HL-60/S4 treated with retinoic acid at 250 ng/mL for 4 days and 3 days (cell line): Measurements from ENCODE around the gene SPDYE2.
"Not testable (repeated sequence)": the region's sequence is repeated elsewhere in the genome, so short reads cannot be mapped to it uniquely, and the experiment has no call there.

Experiments used
- in situ Hi-C: fragments of 300-500 bp; cut with MboI; formaldehyde crosslinking; loops from 2 replicates; pipeline ENCODE4 v1.7.0; 2022; ENCODE audit warnings: low sequenced_read_pairs

SPDYE2 gene

GRCh38 chr7:102602317-102602716 is 51.3 kb downstream of the SPDYE2 start:
- in situ Hi-C loops, result not testable (repeated sequence)

- in situ Hi-C loops, result not testable (repeated sequence)
Measured at GRCh38 chr7:102604431-102605145, 53.6 kb downstream of the SPDYE2 start.

DNA sequence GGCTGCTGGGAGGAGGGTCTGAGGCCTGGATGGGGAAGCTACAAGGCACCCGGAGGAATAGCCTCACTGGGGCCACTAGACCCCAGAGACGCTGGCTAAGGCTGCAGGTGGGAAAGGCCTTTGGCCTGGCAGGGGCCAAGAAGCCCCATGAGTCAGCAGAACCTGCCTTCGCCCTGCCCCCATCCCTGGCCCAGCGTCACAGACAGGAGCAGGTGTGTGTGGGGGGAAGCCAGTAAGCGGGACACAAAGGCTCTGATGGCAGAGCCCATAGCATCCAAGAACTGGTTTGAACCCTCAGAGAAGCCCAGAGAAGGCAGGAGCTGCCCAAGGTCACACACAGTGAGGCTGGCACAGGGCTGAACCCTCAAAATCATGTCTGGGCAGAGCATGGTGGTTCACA is 55.8 kb downstream of the SPDYE2 start:
- in situ Hi-C loops, result not testable (repeated sequence)

GRCh38 chr7:102609734-102610133 is 58.7 kb downstream of the SPDYE2 start:
- in situ Hi-C loops, result not testable (repeated sequence)

DNA sequence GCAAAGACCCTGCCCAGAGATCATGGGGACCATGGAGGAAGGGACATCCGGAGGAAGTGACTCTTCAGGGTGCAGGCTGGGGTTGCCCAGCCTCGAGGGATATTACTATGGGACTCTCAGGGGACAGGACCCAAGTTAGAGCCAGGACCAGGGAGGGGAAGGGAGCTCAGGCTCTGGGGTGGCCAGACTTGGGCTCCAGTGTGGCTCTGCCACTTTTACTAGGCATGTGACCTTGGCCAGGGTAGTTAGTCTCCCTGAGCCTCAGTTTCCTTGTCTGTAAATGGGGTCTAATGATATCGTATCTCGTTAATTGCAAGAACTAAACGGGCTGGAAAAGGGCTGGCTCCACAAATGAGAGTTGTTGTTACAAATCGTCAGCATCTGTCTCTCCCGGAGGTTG is 59.4 kb downstream of the SPDYE2 start:
- in situ Hi-C loops, result not testable (repeated sequence)

GRCh38 chr7:102611013-102611674 is 60.1 kb downstream of the SPDYE2 start:
- in situ Hi-C loops, result not testable (repeated sequence)

DNA sequence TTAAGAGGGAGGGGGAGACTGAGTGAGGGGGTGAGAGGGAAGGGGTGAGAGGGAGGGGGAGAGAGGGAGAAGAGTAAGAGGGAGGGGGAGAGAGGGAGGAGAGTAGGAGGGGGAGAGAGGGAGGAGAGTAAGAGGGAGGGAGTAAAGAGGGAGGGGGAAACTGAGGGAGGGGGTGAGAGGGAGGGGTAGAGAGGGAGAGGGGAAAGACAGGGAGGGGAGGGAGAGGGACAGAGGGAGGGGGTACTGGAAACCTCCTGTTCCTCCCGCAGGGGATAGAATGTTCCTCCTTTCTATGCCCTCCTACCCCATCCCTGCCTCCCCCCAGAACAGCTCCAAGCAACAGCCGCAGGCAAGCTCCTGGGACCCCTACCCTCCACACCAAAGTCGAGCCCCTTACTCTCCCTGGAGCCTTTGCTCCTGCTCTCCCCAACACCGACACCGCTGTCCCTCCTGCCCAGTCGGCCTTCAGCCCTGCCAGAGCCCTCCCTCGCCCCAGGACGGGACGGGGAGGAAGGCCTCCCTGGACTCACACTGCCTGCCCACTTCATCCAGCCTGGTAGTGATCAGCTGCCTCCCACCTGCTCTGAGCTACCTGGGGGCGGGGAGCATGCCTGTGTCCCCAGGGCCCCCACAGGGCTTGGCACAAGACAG is 60.8 kb downstream of the SPDYE2 start:
- in situ Hi-C loops, result not testable (repeated sequence)
